H9 (cell line): ENCODE measurements around the gene GALNT17. TPM values are rescaled to one million over a fixed set of nuclear protein-coding genes. Genes with fewer than 3 reads are reported as not detected.

ENCODE experiments used
- DNase-seq: peaks from one replicate; pipeline ENCODE4 v3.0.0-alpha.2; 2017
- H2AFZ ChIP-seq: one replicate; pipeline ENCODE4 v1.6.1; 2013; ENCODE audit warnings: mild to moderate bottlenecking, low read length, control low read depth, moderate library complexity
- H2AK5ac ChIP-seq: 2 replicates; pipeline ENCODE4 v1.6.1; 2013; ENCODE audit warnings: low read length, control low read depth, mixed read lengths; ENCODE audit not compliant: insufficient read length
- H2BK120ac ChIP-seq: one replicate; pipeline ENCODE4 v1.6.1; 2013; ENCODE audit warnings: low read depth, mild to moderate bottlenecking, low read length, control low read depth, inconsistent platforms; ENCODE audit not compliant: poor library complexity, severe bottlenecking
- H2BK12ac ChIP-seq: 2 replicates; pipeline ENCODE4 v1.6.1; 2013; ENCODE audit warnings: low read length, control low read depth, mixed read lengths, low read depth; ENCODE audit not compliant: insufficient read length
- H2BK15ac ChIP-seq: 2 replicates; pipeline ENCODE4 v1.6.1; 2013; ENCODE audit warnings: low read depth, low read length, control low read depth
- H2BK20ac ChIP-seq: one replicate; pipeline ENCODE4 v1.6.1; 2013; ENCODE audit warnings: low read depth, mild to moderate bottlenecking, low read length, control low read depth, inconsistent platforms; ENCODE audit not compliant: poor library complexity, severe bottlenecking
- H2BK5ac ChIP-seq: 2 replicates; pipeline ENCODE4 v1.6.1; 2013; ENCODE audit warnings: low read length, control low read depth, mixed read lengths; ENCODE audit not compliant: insufficient read length
- H3K14ac ChIP-seq: 2 replicates; pipeline ENCODE4 v1.6.1; 2013; ENCODE audit warnings: low read length, control low read depth; ENCODE audit not compliant: insufficient read depth
- H3K18ac ChIP-seq: 2 replicates; pipeline ENCODE4 v1.6.1; 2013; ENCODE audit warnings: low read depth, mild to moderate bottlenecking, mixed read lengths, low read length, control low read depth; ENCODE audit not compliant: insufficient read length
- H3K23ac ChIP-seq: 2 replicates; pipeline ENCODE4 v1.6.1; 2013; ENCODE audit warnings: low read length, control low read depth, mixed read lengths, low read depth; ENCODE audit not compliant: insufficient read length
- H3K23me2 ChIP-seq: 2 replicates; pipeline ENCODE4 v1.6.1; 2013; ENCODE audit warnings: low read depth, mild to moderate bottlenecking, mixed read lengths, low read length, control low read depth; ENCODE audit not compliant: insufficient read length, poor library complexity, severe bottlenecking
- H3K27ac ChIP-seq: 2 replicates; pipeline ENCODE4 v1.5.1; 2013; ENCODE audit warnings: low read length, control low read depth, mixed read lengths, low read depth; ENCODE audit not compliant: insufficient read length
- H3K27me3 ChIP-seq: 2 replicates; pipeline ENCODE4 v1.6.1; 2013; ENCODE audit warnings: low read length, control low read depth, inconsistent platforms; ENCODE audit not compliant: insufficient read depth
- H3K4ac ChIP-seq: 2 replicates; pipeline ENCODE4 v1.6.1; 2013; ENCODE audit warnings: low read depth, mild to moderate bottlenecking, control low read depth, inconsistent platforms, low read length, moderate library complexity
- H3K4me1 ChIP-seq: 2 replicates; pipeline ENCODE4 v1.6.1; 2013; ENCODE audit warnings: low read length, control low read depth, inconsistent platforms; ENCODE audit not compliant: insufficient read depth
- H3K4me2 ChIP-seq: 2 replicates; pipeline ENCODE4 v1.6.1; 2013; ENCODE audit warnings: low read length, control low read depth, mixed read lengths; ENCODE audit not compliant: insufficient read length, insufficient read depth
- H3K56ac ChIP-seq: 2 replicates; pipeline ENCODE4 v1.6.1; 2013; ENCODE audit warnings: low read depth, mild to moderate bottlenecking, mixed read lengths, low read length, control low read depth; ENCODE audit not compliant: insufficient read length
- H3K79me1 ChIP-seq: 2 replicates; pipeline ENCODE4 v1.6.1; 2013; ENCODE audit warnings: low read depth, mild to moderate bottlenecking, moderate library complexity, low read length, control low read depth, inconsistent platforms; ENCODE audit not compliant: insufficient read depth, poor library complexity, severe bottlenecking
- H3K79me2 ChIP-seq: 2 replicates; pipeline ENCODE4 v1.6.1; 2013; ENCODE audit warnings: low read length, control low read depth, inconsistent platforms; ENCODE audit not compliant: insufficient read depth
- H3K9ac ChIP-seq: 2 replicates; pipeline ENCODE4 v1.6.1; 2013; ENCODE audit warnings: low read length, control low read depth, mixed read lengths; ENCODE audit not compliant: insufficient read length; ENCODE audit errors: extremely low read depth
- H3K9me3 ChIP-seq: one replicate; pipeline ENCODE4 v1.6.1; 2013; ENCODE audit warnings: low read depth, low read length, inconsistent platforms; ENCODE audit not compliant: control insufficient read depth
- H3T11ph ChIP-seq: one replicate; pipeline ENCODE4 v1.6.1; 2013; ENCODE audit warnings: mild to moderate bottlenecking, low read length, control low read depth, inconsistent platforms
- H4K20me1 ChIP-seq: one replicate; pipeline ENCODE4 v1.6.1; 2013; ENCODE audit not compliant: control insufficient read depth, insufficient read length, insufficient read depth
- H4K5ac ChIP-seq: 2 replicates; pipeline ENCODE4 v1.6.1; 2013; ENCODE audit warnings: low read depth, mild to moderate bottlenecking, mixed read lengths, low read length, control low read depth; ENCODE audit not compliant: insufficient read length
- H4K8ac ChIP-seq: replicated peaks from 2 replicates; pipeline ENCODE4 v1.6.1; 2013; ENCODE audit warnings: low read length, control low read depth, mixed read lengths, low read depth; ENCODE audit not compliant: insufficient read length
- H4K91ac ChIP-seq: 2 replicates; pipeline ENCODE4 v1.6.1; 2013; ENCODE audit warnings: low read depth, mild to moderate bottlenecking, moderate library complexity, mixed read lengths, low read length, control low read depth; ENCODE audit not compliant: insufficient read length
- H3K27ac Mint-ChIP-seq, 3 experiments: 2 replicates in 2 of 3; 3 replicates in 1 of 3; pipeline ENCODE4 v1.8.0; 2020 to 2021; ENCODE audit warnings: mixed read lengths in 3 of 3, mild to moderate bottlenecking in 1 of 3, moderate library complexity in 1 of 3
- H3K27me3 Mint-ChIP-seq: 2 replicates; pipeline ENCODE4 v1.8.0; 2021; ENCODE audit warnings: low read depth, mild to moderate bottlenecking, moderate library complexity, mixed read lengths
- H3K36me3 Mint-ChIP-seq, 3 experiments: 2 replicates in 2 of 3; 3 replicates in 1 of 3; pipeline ENCODE4 v1.8.0; 2020 to 2021; ENCODE audit warnings: low read depth in 3 of 3, mixed read lengths in 3 of 3; ENCODE audit not compliant: insufficient read depth in 1 of 3
- H3K4me1 Mint-ChIP-seq, 2 experiments: 2 replicates each; pipeline ENCODE4 v1.8.0; 2020; ENCODE audit warnings: mixed read lengths in 2 of 2
- H3K4me3 Mint-ChIP-seq, 2 experiments: 2 replicates in 1 of 2; 3 replicates in 1 of 2; pipeline ENCODE4 v1.8.0; 2020 to 2021; ENCODE audit warnings: mild to moderate bottlenecking in 2 of 2, mixed read lengths in 2 of 2, moderate library complexity in 1 of 2
- H3K9me3 Mint-ChIP-seq, 2 experiments: 2 replicates in 1 of 2; 3 replicates in 1 of 2; pipeline ENCODE4 v1.8.0; 2020; ENCODE audit warnings: mild to moderate bottlenecking in 2 of 2, mixed read lengths in 2 of 2, moderate library complexity in 1 of 2
- CTCF ChIP-seq: fragments of 200-600 bp; sonication (generic); conservative IDR thresholded peaks from 3 replicates; pipeline ENCODE4 v1.8.0; 2021; ENCODE audit warnings: antibody characterized with exemption, mild to moderate bottlenecking
- WGBS: extraction: QIAGEN DNeasy Blood & Tissue Kit; methylation state at CpG from one replicate; pipeline ENCODE4 v1.1.7; 2013; ENCODE audit warnings: missing lambda C conversion rate, low lambda C conversion rate, mixed read lengths; ENCODE audit not compliant: insufficient read length; ENCODE audit errors: extremely low coverage; 5-methylcytosine and 5-hydroxymethylcytosine counted together
- total RNA-seq: library from RNA; stranded (reverse); gene quantifications from 2 replicates; pipeline ENCODE4 v1.2.1, GENCODE V29; 2021

GALNT17 gene
- total RNA-seq, 1 experiment from 2014 or later: 43.2 TPM

GRCh38 chr7:71254751-71255150 lies 122.8 kb downstream of the GALNT17 start:
- H3K9ac ChIP-seq: no peak overlapping the region
- no peak overlapping the region for H3T11ph ChIP-seq
- H3K27ac ChIP-seq: peak overlapping the region; percentile 20
- H2BK12ac ChIP-seq: no peak overlapping the region
- H2AFZ ChIP-seq: no peak overlapping the region
- H4K91ac ChIP-seq: no peak overlapping the region
- no peak for TF ChIP-seq CTCF
- no peak overlapping the region for H2BK5ac ChIP-seq
- H3K4me1 ChIP-seq: peaks cover 6% of the 10 kb centered on the region; the same call in 1 of the 2 replicates
- H4K20me1 ChIP-seq: no peaks in the 10 kb centered on the region
- H3K79me1 ChIP-seq: peaks cover 6% of the 10 kb centered on the region
- H3K14ac ChIP-seq: no peak overlapping the region
- H3K23ac ChIP-seq: no peak overlapping the region
- no peak overlapping the region for H3K4ac ChIP-seq
- H3K27me3 Mint-ChIP-seq: no peaks in the 10 kb centered on the region
- no peaks in the 10 kb centered on the region for H3K23me2 ChIP-seq
- no peak for DNase-seq
- no peak overlapping the region for H3K4me2 ChIP-seq
- H3K36me3 Mint-ChIP-seq: peaks cover 37 to 70% (median 50%) of the 10 kb centered on the region in 3 experiments
- no peak overlapping the region for H2AK5ac ChIP-seq
- H2BK20ac ChIP-seq: no peak overlapping the region
- no peak overlapping the region for H3K18ac ChIP-seq
- no peak overlapping the region for H4K8ac ChIP-seq
- H3K4me1 Mint-ChIP-seq: peaks cover 45 to 69% of the 10 kb centered on the region in 2 experiments
- H3K79me2 ChIP-seq: peaks cover 8% of the 10 kb centered on the region; the same call in 1 of the 2 replicates
- H3K27me3 ChIP-seq: no peaks in the 10 kb centered on the region
- H2BK15ac ChIP-seq: no peak overlapping the region
- no CpG with 5 or more reads among the region's 3 CpGs for WGBS
- H3K9me3 Mint-ChIP-seq: peaks cover 34 to 53% of the 10 kb centered on the region in 2 experiments
- H3K56ac ChIP-seq: no peak overlapping the region
- H3K9me3 ChIP-seq: peaks cover 14% of the 10 kb centered on the region
- H4K5ac ChIP-seq: no peak overlapping the region
- no peak overlapping the region for H2BK120ac ChIP-seq
- H3K4me3 Mint-ChIP-seq: no peak overlapping the region
- peak overlapping the region; percentile 31 to 97 (median 93); a peak in 3 of 7 replicates for H3K27ac Mint-ChIP-seq
